ENCODE data around the gene PWWP2B. TPM values are rescaled to one million over a fixed set of nuclear protein-coding genes. Genes with fewer than 3 reads are reported as not detected.
"Not testable (repeated sequence)": the region's sequence is repeated elsewhere in the genome, so short reads cannot be mapped to it uniquely, and the experiment has no call there.

PWWP2B gene
- total RNA-seq, 4 donors from 2014 or later = 45.9 to 129 (median 61.2) TPM

DNA sequence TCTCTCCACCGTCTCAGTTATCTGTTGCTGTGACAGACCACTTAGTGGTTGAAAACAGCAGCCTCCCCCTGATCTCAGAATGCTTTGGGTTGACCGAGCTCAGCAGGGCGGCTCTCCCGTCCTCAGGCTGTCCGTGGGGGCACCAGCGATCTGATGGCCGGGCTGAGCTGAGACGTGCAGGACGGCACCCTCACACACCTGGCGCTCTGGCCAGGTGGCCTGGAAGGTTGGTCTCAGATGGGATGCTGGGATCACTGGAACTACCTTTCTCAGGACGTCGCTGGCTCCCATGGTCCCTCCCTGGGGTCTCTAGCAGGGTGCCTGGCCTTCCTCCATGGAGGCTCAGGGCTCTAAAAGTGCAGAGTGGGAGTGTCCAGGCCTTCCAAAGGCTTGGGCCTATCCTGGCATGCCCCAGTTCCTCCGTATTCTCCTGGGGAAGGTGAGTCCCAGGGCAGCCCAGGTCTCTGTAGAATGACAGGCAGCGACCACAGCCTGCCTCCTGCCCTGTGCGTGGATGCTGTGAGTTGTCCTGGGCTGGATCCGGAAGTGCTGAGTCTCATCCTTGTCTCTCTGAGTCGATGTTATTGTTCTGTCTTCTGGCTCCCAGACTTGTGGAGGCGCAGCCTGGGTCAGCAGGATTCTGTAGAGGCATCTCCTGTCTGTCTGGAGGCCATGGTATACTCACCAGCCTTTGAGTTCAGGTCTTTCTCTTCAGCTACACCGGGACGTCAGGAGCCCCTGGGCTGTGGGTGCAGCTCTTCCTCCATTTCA is 12.2 kb upstream of the PWWP2B start:
- Histone ChIP-seq H3K4me1 (peaks cover 5 to 13% (median 10%) of the 10 kb centered on the region in 4 donors), H3K36me3 (no peaks in the 10 kb centered on the region), H3K4me3 (no peak overlapping the region), H3K27me3 (no peaks in the 10 kb centered on the region), H3K9me3 (no peaks in the 10 kb centered on the region), H3K27ac (no peak overlapping the region)
- peak; percentile 5 for DNase-seq
- whole genome bisulfite sequencing, 2 donors (ENCODE audit: low coverage in 1 of 2) = 87% methylated on average over 17 of the region's 20 CpGs; no CpG with 5 or more reads in 1 of the 2 donors
- intact Hi-C loops (cut with DNase I; ENCODE audit: low total_unique reads) = no loop called here
- in situ Hi-C loops (cut with MboI; ENCODE audit: low pct_ligation_motif_present in 1 of 4, low pct_unique_long_range_greater_than_20kb in 1 of 4, low sequenced_read_pairs in 3 of 4) = loop anchor here (5.0 to 25.0 kb wide), 4 partner anchors 67 to 252 kb away; partner anchors contain the start of gene INPP5A (in 2 of the 4)
- TF ChIP-seq POLR2A (IDR thresholded peaks at IDR 0.05) (no peak), POLR2AphosphoS5 (IDR thresholded peaks at IDR 0.05) (no peak), EP300 (IDR thresholded peaks at IDR 0.05; ENCODE audit: low read depth) (no peak)
- TF ChIP-seq, protein P1, sequence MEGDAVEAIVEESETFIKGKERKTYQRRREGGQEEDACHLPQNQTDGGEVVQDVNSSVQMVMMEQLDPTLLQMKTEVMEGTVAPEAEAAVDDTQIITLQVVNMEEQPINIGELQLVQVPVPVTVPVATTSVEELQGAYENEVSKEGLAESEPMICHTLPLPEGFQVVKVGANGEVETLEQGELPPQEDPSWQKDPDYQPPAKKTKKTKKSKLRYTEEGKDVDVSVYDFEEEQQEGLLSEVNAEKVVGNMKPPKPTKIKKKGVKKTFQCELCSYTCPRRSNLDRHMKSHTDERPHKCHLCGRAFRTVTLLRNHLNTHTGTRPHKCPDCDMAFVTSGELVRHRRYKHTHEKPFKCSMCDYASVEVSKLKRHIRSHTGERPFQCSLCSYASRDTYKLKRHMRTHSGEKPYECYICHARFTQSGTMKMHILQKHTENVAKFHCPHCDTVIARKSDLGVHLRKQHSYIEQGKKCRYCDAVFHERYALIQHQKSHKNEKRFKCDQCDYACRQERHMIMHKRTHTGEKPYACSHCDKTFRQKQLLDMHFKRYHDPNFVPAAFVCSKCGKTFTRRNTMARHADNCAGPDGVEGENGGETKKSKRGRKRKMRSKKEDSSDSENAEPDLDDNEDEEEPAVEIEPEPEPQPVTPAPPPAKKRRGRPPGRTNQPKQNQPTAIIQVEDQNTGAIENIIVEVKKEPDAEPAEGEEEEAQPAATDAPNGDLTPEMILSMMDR (IDR thresholded peaks at IDR 0.05) = no peak

DNA sequence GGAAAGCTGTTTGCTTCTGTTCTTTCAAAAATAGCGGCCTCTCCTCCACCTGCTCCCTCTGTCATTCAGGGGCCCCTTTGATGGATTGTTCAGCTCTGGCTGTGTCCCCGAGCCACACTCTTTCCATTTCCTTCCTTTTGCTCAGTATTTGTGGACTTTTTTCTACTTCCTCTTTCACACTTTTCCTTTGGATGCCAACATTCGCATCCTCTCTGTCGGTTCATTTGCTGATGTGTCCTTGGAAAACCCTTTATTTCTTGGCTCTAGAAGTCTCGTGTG is 11.7 kb upstream of the PWWP2B start:
- H3K4me3 ChIP-seq = no peak overlapping the region
- H3K36me3 ChIP-seq = no peaks in the 10 kb centered on the region
- in situ Hi-C loops (cut with MboI; ENCODE audit: low pct_ligation_motif_present in 1 of 4, low pct_unique_long_range_greater_than_20kb in 1 of 4, low sequenced_read_pairs in 3 of 4) (loop anchor here (5.0 to 25.0 kb wide), 4 partner anchors 67 to 252 kb away; partner anchors contain the start of gene INPP5A (in 2 of the 4)), intact Hi-C loops (cut with DNase I; ENCODE audit: low total_unique reads) (no loop called here)
- no peak overlapping the region for H3K27ac ChIP-seq
- WGBS, 2 donors (ENCODE audit: low coverage in 1 of 2) = 17 to 56% methylated on average over 1 to 5 of the region's 5 CpGs
- no peak for DNase-seq
- peaks cover 5 to 13% (median 11%) of the 10 kb centered on the region in 4 donors for H3K4me1 ChIP-seq
- no peaks in the 10 kb centered on the region for H3K27me3 ChIP-seq
- H3K9me3 ChIP-seq = no peaks in the 10 kb centered on the region
- TF ChIP-seq EP300 (IDR thresholded peaks at IDR 0.05; ENCODE audit: low read depth) (no peak), POLR2A (IDR thresholded peaks at IDR 0.05) (no peak), POLR2AphosphoS5 (IDR thresholded peaks at IDR 0.05) (no peak)
- TF ChIP-seq, protein P1 (IDR thresholded peaks at IDR 0.05) = no peak

DNA sequence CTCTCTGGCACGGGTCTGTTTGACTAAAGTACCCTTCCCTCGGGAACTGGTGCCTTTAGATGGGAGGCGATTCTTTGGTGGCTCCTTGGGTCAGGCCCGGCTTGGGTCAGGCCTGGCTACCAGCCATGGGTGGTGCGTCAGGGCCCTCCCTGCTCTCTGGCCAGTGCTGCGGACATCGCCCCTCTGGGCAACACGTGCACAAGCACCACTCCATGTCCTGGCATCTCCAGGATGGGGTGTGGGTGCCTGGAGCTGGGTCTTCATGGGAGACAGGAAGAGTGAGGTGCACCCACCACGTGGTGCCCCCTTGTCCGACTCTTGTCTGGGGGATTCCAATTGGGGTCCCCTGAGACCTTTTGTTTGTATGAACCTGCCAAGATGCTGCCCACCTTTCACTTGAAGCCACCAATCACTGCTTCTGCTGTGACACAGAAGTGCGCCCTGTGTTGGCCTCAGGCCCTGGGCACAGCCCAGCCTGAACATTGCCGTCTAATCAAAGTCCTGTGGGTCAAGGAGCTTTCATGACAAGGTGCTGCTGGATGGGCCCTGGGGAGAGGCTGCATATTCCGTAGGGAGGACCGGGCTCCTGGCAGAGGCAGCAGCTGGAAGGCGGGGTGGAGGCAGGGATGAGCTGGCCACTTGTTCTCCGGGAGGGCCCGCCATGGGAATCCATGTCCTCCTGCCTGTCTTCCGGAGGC is 11.1 kb upstream of the PWWP2B start:
- TF ChIP-seq, protein P1 (IDR thresholded peaks at IDR 0.05) = no peak
- TF ChIP-seq POLR2A (IDR thresholded peaks at IDR 0.05) (no peak), POLR2AphosphoS5 (IDR thresholded peaks at IDR 0.05) (no peak), EP300 (IDR thresholded peaks at IDR 0.05; ENCODE audit: low read depth) (no peak)
- Histone ChIP-seq H3K27ac (no peak overlapping the region), H3K4me1 (peaks cover 5 to 13% (median 11%) of the 10 kb centered on the region in 4 donors), H3K36me3 (no peaks in the 10 kb centered on the region), H3K9me3 (no peaks in the 10 kb centered on the region), H3K4me3 (no peak overlapping the region), H3K27me3 (no peaks in the 10 kb centered on the region)
- intact Hi-C loops (cut with DNase I; ENCODE audit: low total_unique reads) (loop anchor here (2.0 kb wide), 1 partner anchor 67 kb away; no protein-coding TSS in a partner anchor), in situ Hi-C loops (cut with MboI; ENCODE audit: low pct_ligation_motif_present in 1 of 4, low pct_unique_long_range_greater_than_20kb in 1 of 4, low sequenced_read_pairs in 3 of 4) (loop anchor here (5.0 to 25.0 kb wide), 4 partner anchors 66 to 251 kb away; partner anchors contain the start of gene INPP5A (in 2 of the 4))
- WGBS, 2 donors (ENCODE audit: low coverage in 1 of 2) = 80% methylated on average over 18 of the region's 18 CpGs; no CpG with 5 or more reads in 1 of the 2 donors
- peak; percentile 16 for DNase-seq

DNA sequence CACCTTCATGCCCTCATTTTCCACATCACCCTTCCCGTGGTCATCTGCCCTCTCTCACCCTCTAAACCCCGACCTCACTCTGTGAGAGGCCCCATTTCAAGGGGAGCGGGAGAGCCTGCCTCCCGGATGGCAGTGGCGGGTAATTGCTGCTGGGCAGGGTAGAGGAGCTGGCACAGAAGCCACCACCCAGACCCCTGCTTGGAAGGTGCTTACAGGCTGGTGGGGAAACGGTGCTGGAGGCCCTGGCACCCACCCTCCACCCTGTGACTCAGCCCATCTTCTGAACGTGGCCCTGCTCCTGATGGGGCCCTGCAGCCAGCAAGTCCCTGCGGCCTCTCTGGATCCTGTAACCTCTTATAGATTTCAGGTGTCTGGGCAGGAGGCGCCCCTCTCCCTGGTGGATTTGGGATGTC is 10.6 kb upstream of the PWWP2B start:
- peak; percentile 8 for DNase-seq
- Histone ChIP-seq H3K4me3 (no peak overlapping the region), H3K27me3 (no peaks in the 10 kb centered on the region), H3K4me1 (peaks cover 5 to 13% (median 11%) of the 10 kb centered on the region in 4 donors), H3K27ac (no peak overlapping the region), H3K36me3 (no peaks in the 10 kb centered on the region), H3K9me3 (no peaks in the 10 kb centered on the region)
- 80% methylated on average over 9 of the region's 9 CpGs; no CpG with 5 or more reads in 1 of the 2 donors for WGBS, 2 donors (ENCODE audit: low coverage in 1 of 2)
- intact Hi-C loops (cut with DNase I; ENCODE audit: low total_unique reads) = loop anchor here (2.0 kb wide), 1 partner anchor 66 kb away; no protein-coding TSS in a partner anchor
- TF ChIP-seq, protein P1 (IDR thresholded peaks at IDR 0.05) = no peak
- no peak for TF ChIP-seq EP300 (IDR thresholded peaks at IDR 0.05; ENCODE audit: low read depth)
- TF ChIP-seq POLR2A (IDR thresholded peaks at IDR 0.05) = no peak
- TF ChIP-seq POLR2AphosphoS5 (IDR thresholded peaks at IDR 0.05) = no peak
- in situ Hi-C loops (cut with MboI; ENCODE audit: low pct_ligation_motif_present in 1 of 4, low pct_unique_long_range_greater_than_20kb in 1 of 4, low sequenced_read_pairs in 3 of 4) = loop anchor here (5.0 to 25.0 kb wide), 4 partner anchors 66 to 251 kb away; partner anchors contain the start of gene INPP5A (in 2 of the 4)

DNA sequence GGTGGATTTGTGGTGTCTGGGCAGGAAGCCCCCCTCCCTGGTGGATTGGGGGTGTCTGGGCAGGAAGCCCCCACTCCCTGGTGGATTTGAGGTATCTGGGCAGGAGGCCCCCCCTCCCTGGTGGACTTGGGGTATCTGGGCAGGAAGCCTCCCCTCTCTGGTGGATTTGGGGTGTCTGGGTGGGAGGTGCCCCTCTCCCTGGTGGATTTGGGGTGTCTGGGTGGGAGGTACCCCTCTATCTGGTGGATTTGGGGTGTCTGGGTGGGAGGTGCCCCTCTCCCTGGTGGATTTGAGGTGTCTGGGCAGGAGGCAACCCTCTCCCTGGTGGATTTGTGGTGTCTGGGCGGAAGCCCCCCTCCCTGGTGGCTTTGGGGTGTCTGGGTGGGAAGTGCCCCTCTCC is 10.1 kb upstream of the PWWP2B start:
- H3K9me3 ChIP-seq, H3K4me3 ChIP-seq, H3K27ac ChIP-seq, H3K27me3 ChIP-seq, H3K36me3 ChIP-seq: not testable (repeated sequence)
- in situ Hi-C loops (cut with MboI; ENCODE audit: low pct_ligation_motif_present in 1 of 4, low pct_unique_long_range_greater_than_20kb in 1 of 4, low sequenced_read_pairs in 3 of 4) = loop anchor here (5.0 to 25.0 kb wide), 4 partner anchors 65 to 250 kb away; partner anchors contain the start of gene INPP5A (in 2 of the 4)
- intact Hi-C loops (cut with DNase I; ENCODE audit: low total_unique reads) = loop anchor here (2.0 kb wide), 1 partner anchor 66 kb away; no protein-coding TSS in a partner anchor
- peak; percentile 6 for DNase-seq
- no CpG with 5 or more reads among the region's 1 CpG for WGBS, 2 donors (ENCODE audit: low coverage in 1 of 2)
- peaks cover 5 to 13% (median 11%) of the 10 kb centered on the region in 4 donors for H3K4me1 ChIP-seq
